Vagina (tissue), 2 donors: ENCODE results near the gene FCAMR. TPM values are rescaled to one million over a fixed set of nuclear protein-coding genes. Genes with fewer than 3 reads are reported as not detected.

ENCODE experiments used
- DNase-seq, 2 donors: peaks; one replicate each; pipeline ENCODE4 v3.0.0-alpha.2; 2017; ENCODE audit errors: extremely low spot score in 2 of 2
- H3K27ac ChIP-seq: fragments of 200-600 bp; sonication (generic); one replicate; pipeline ENCODE4 v1.5.1; 2019
- H3K27me3 ChIP-seq: fragments of 200-600 bp; sonication (generic); one replicate; pipeline ENCODE4 v1.5.1; 2019
- H3K36me3 ChIP-seq, 2 donors: fragments of 200-600 bp; sonication (generic); one replicate each; pipeline ENCODE4 v1.5.1; 2017 to 2019
- H3K4me1 ChIP-seq: fragments of 200-600 bp; sonication (generic); one replicate; pipeline ENCODE4 v1.5.1; 2019
- H3K4me3 ChIP-seq, 2 donors: fragments of 200-600 bp; sonication (generic); 1 replicate in 1 of 2; 2 replicates in 1 of 2; pipeline ENCODE4 v1.5.1; 2016 to 2019
- H3K9me3 ChIP-seq: fragments of 200-600 bp; sonication (generic); one replicate; pipeline ENCODE4 v1.5.1; 2019
- POLR2A ChIP-seq, 2 donors: fragments of 450-650 bp; IDR thresholded peaks; one replicate each; pipeline ENCODE4 v1.6.1; 2017; ENCODE audit warnings: antibody characterized with exemption in 2 of 2, mild to moderate bottlenecking in 2 of 2, moderate library complexity in 2 of 2
- POLR2AphosphoS5 ChIP-seq, 2 donors: sonication (generic); formaldehyde crosslinking; IDR thresholded peaks; one replicate each; pipeline ENCODE4 v1.9.0; 2017; ENCODE audit warnings: antibody characterized with exemption in 2 of 2, mild to moderate bottlenecking in 2 of 2, low read depth in 1 of 2; ENCODE audit not compliant: insufficient read depth in 1 of 2
- intact Hi-C: fragments of 100-400 bp; cut with DNase I; formaldehyde crosslinking; loops from one replicate; pipeline ENCODE4 v1.15.1; 2023
- total RNA-seq: library from RNA; depleted of rRNA; stranded (reverse); fragments of >200 nt; gene quantifications from one replicate; pipeline ENCODE4 v1.2.3, GENCODE V29; 2016
- TF ChIP-seq, protein P1 (sequence below), 3 experiments: fragments of 450-650 bp in 2 of 3; fragments of 200-600 bp in 1 of 3; sonication (generic) in 1 of 3; IDR thresholded peaks; one replicate each; pipeline ENCODE4 v1.5.1; 2017 to 2019; ENCODE audit warnings: antibody characterized with exemption in 3 of 3, mild to moderate bottlenecking in 2 of 3, moderate library complexity in 2 of 3

The FCAMR gene
- total RNA-seq, 1 donor from 2014 or later: not detected

DNA sequence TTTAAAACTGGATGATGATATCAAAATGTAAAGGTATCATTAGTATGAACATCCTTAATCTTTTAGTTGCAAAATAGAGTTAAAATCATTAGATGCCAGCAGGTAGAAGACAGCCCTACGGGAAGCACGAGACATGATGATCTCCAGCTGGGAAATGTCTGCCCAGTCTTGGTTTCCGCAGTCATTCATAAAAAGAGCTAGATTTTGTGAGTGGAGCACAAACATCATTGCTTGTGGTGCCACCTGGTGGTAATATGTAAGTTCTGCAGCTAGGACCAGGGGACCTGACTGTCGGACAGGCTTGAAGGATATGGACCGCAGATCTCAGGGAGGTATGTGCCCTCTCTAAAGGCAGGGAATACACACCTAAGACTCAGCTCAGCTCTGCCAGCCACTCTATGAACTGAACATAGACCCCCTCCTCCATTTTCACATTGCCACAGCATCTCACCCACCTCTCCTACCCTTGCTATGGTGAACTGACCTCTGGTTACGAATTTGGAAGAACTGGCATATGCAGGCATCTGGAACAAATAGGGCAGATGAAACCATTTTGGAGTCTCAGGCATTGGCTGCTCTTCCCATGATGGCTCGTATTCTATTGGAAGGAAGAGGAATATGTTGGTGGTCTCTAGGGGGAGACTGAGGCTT, 57.7 kb downstream of the FCAMR start:
- intact Hi-C loops: loop anchor here (5.0 to 10.0 kb wide), 2 partner anchors 175 to 278 kb away; partner anchors contain the start of gene DYRK3
- no peak for TF ChIP-seq POLR2A (IDR thresholded peaks at IDR 0.05)
- peak in 1 of 2 donors; percentile 41 for TF ChIP-seq POLR2AphosphoS5 (IDR thresholded peaks at IDR 0.05; ENCODE audit: insufficient read depth in 1 of 2, low read depth in 1 of 2)
- TF ChIP-seq, protein P1, sequence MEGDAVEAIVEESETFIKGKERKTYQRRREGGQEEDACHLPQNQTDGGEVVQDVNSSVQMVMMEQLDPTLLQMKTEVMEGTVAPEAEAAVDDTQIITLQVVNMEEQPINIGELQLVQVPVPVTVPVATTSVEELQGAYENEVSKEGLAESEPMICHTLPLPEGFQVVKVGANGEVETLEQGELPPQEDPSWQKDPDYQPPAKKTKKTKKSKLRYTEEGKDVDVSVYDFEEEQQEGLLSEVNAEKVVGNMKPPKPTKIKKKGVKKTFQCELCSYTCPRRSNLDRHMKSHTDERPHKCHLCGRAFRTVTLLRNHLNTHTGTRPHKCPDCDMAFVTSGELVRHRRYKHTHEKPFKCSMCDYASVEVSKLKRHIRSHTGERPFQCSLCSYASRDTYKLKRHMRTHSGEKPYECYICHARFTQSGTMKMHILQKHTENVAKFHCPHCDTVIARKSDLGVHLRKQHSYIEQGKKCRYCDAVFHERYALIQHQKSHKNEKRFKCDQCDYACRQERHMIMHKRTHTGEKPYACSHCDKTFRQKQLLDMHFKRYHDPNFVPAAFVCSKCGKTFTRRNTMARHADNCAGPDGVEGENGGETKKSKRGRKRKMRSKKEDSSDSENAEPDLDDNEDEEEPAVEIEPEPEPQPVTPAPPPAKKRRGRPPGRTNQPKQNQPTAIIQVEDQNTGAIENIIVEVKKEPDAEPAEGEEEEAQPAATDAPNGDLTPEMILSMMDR (IDR thresholded peaks at IDR 0.05): peak; percentile 75 to 88 (median 79)
- H3K27ac ChIP-seq: no peak overlapping the region
- no peaks in the 10 kb centered on the region for H3K9me3 ChIP-seq
- H3K4me3 ChIP-seq: no peak overlapping the region
- DNase-seq: no peak
- no peaks in the 10 kb centered on the region for H3K27me3 ChIP-seq
- peaks cover 16% of the 10 kb centered on the region for H3K4me1 ChIP-seq
- no peaks in the 10 kb centered on the region for H3K36me3 ChIP-seq

DNA sequence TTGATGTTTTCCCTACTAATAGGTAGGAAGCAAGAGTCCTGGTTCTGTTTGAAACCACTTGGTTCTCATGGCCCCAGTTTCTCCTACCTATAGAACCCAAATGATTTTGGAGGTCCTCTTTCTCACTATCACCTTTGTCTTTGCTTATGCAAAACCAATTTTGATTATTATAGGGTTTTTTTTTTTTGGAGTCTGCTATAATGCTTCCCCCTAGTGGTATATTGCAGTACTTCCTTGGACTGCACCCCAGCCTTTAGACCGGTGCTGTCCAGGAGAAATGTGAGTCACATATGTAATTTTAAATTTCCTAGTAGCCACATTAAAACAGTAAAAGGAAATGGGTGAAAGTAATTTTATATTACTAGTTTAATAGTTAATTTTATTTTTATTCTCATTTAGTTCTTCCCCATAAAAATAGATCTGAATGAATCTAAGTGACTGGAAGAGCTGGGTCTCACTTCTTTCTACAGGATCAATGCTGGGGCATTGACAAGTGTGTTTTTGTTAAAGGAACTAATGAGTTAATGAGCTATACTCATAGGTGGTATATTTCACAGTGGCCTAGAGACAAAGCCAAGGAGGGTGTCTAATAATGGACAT, 59.1 kb downstream of the FCAMR start:
- no peaks in the 10 kb centered on the region for H3K9me3 ChIP-seq
- H3K4me3 ChIP-seq: no peak overlapping the region
- TF ChIP-seq, protein P1 (IDR thresholded peaks at IDR 0.05): peak; percentile 53 to 79 (median 56)
- TF ChIP-seq POLR2AphosphoS5 (IDR thresholded peaks at IDR 0.05; ENCODE audit: insufficient read depth in 1 of 2, low read depth in 1 of 2) (peak in 1 of 2 donors; percentile 66), POLR2A (IDR thresholded peaks at IDR 0.05) (no peak)
- no peak for DNase-seq
- no peaks in the 10 kb centered on the region for H3K36me3 ChIP-seq
- H3K27me3 ChIP-seq: no peaks in the 10 kb centered on the region
- peaks cover 16% of the 10 kb centered on the region for H3K4me1 ChIP-seq
- intact Hi-C loops: loop anchor here (5.0 to 10.0 kb wide), 2 partner anchors 174 to 276 kb away; partner anchors contain the start of gene DYRK3
- no peak overlapping the region for H3K27ac ChIP-seq

DNA sequence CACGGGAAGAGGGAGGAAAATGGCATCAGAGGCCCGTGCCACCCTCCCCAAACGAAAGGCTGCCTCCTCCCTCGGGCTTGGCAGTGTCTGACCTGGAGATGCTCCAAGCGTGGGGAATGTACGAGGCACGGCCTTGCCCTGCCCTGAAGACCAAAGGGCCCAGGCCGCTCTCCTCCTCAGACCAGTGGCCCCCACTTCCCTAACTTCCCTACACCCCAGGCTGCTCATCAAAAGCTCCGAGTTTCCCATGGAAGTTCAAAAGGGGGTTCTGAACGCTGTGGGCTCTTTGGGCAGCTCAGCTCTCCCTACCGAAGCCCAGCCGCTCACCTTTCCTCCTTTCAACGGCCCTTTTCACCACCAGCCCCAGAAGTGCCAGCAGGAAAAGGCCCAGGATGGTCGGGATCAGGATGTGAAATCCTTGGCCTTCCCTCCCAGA, 60.4 kb downstream of the FCAMR start:
- intact Hi-C loops: loop anchor here (5.0 to 10.0 kb wide), 2 partner anchors 173 to 275 kb away; partner anchors contain the start of gene DYRK3
- Histone ChIP-seq H3K27me3 (no peaks in the 10 kb centered on the region), H3K4me3 (peak overlapping the region; percentile 43 to 57), H3K9me3 (no peaks in the 10 kb centered on the region), H3K4me1 (peaks cover 16% of the 10 kb centered on the region), H3K36me3 (no peaks in the 10 kb centered on the region), H3K27ac (peak overlapping the region; percentile 15)
- TF ChIP-seq, protein P1 (IDR thresholded peaks at IDR 0.05): no peak
- TF ChIP-seq POLR2AphosphoS5 (IDR thresholded peaks at IDR 0.05; ENCODE audit: insufficient read depth in 1 of 2, low read depth in 1 of 2): peak in 1 of 2 donors; percentile 2
- TF ChIP-seq POLR2A (IDR thresholded peaks at IDR 0.05): no peak
- no peak for DNase-seq

DNA sequence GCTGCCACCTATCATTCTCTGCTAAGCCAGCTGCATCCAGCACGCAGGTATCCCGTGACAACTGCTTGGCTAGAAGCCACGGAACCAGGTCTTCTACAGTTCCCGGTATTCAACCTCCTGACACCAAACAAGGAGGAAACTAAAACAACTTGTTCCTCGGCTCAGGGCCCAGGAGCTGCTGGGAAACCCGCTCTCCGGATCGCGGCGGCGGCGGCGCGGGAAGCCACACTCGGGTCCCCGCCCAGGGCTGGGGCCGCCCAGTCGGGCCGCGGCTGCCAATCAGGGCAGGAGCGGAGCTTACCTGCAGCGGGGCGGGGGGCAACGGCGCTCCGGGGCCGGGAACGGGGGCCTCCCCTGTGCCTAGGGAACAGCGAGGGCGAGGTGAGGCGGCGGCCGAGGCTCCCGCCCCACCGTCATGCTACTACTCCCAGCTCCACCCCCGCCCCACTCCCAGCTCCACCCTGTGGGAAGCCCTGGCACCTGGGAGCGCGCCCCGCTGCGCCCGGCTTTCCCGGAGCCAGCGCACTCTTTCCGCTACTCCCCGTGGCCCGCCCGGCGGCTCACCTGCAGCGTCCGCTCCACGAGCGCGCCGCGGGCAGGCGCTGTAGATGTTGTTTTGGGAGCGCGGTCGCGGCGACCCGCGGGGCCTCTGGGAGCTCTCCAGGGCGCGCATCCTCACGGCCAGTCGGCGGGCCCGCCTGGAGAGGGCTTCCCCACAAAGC, 60.9 kb downstream of the FCAMR start:
- H3K36me3 ChIP-seq: no peaks in the 10 kb centered on the region
- intact Hi-C loops: no loop called here
- H3K27ac ChIP-seq: peak overlapping the region; percentile 15
- peak overlapping the region; percentile 43 to 57 for H3K4me3 ChIP-seq
- no peak for DNase-seq
- H3K9me3 ChIP-seq: no peaks in the 10 kb centered on the region
- TF ChIP-seq POLR2AphosphoS5 (IDR thresholded peaks at IDR 0.05; ENCODE audit: insufficient read depth in 1 of 2, low read depth in 1 of 2) (peak; percentile 26 to 38), POLR2A (IDR thresholded peaks at IDR 0.05) (no peak)
- TF ChIP-seq, protein P1 (IDR thresholded peaks at IDR 0.05): no peak
- no peaks in the 10 kb centered on the region for H3K27me3 ChIP-seq
- peaks cover 16% of the 10 kb centered on the region for H3K4me1 ChIP-seq
